Measurements from ENCODE around the gene ATP10A. TPM values are rescaled to one million over a fixed set of nuclear protein-coding genes. Genes with fewer than 3 reads are reported as not detected.

ATP10A gene
- total and polyA plus RNA-seq, 9 of the 15 experiments (the other 6 are each of a cell fraction or from before 2014, with no cell fraction given): 0.09 TPM; not detected in 8

DNA sequence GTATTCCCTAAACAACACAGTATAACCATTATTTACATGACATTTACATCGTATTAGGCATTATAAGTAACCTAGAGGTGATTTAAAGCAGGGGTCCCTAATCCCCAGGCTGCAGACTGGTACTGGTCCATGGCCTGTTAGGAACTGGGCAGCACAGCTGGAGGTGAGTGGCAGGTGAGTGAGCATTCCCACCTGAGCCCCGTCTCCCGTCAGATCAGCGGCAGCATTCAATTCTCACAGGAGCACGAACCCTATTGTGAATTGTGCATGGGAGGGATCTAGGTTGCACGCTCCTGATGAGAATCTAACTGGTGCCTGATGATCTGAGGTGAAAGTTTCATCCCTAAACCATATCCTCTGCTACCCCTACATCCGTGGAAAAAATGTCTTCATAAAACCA lies 138.2 kb downstream of the ATP10A start:
- in situ Hi-C loops (cut with MboI): no loop called here

More for the DNA sequence above, 138.2 kb downstream of the ATP10A start:
- Histone ChIP-seq H3K9ac (ENCODE audit: insufficient read depth in 1 of 2, low read depth in 2 of 2, low read length in 2 of 2) (no peak overlapping the region), H3K9me1 (ENCODE audit: control insufficient read depth, insufficient read depth, low read length) (no peaks in the 10 kb centered on the region), H4K20me1 (replicated peaks; ENCODE audit: control insufficient read depth, insufficient read depth, low read length) (no peaks in the 10 kb centered on the region), H2AFZ (ENCODE audit: low read depth, low read length) (no peak overlapping the region), H3K27ac (ENCODE audit: extremely low read depth, low read depth, low read length) (no peak overlapping the region), H3K36me3 (ENCODE audit: control insufficient read depth, insufficient read depth, low read length) (no peaks in the 10 kb centered on the region), H3K4me2 (ENCODE audit: insufficient read depth, low read length) (no peak overlapping the region), H3K27me3 (ENCODE audit: control insufficient read depth in 2 of 2, insufficient read depth in 2 of 2, low read length in 2 of 2) (peaks cover 4 to 22% of the 10 kb centered on the region in 2 experiments; a peak in 4 of 5 replicates), H3K79me2 (ENCODE audit: control insufficient read depth, insufficient read depth, low read length) (no peaks in the 10 kb centered on the region), H3K4me1 (replicated peaks in 1 of 2; ENCODE audit: control insufficient read depth in 2 of 2, insufficient read depth in 2 of 2, low read length in 2 of 2) (no peaks in the 10 kb centered on the region), H3K9me3 (replicated peaks; ENCODE audit: control insufficient read depth, insufficient read depth, low read depth, low read length) (no peaks in the 10 kb centered on the region), H3K4me3 (no peak overlapping the region)
- ChIA-PET CTCF (ENCODE audit: low intra/inter-chr PET ratio) (no interaction called here), POLR2A (no interaction called here)
- intact Hi-C loops (cut with micrococcal nuclease): no loop called here
- no TSS peak for BruUV-seq (replicated peaks)
- no peak for ATAC-seq
- no peak for DNase-seq (ENCODE audit: extremely low read depth in 1 of 4, low spot score in 3 of 4)
- no peak for FAIRE-seq
- WGBS (ENCODE audit: insufficient coverage, low coverage, missing lambda C conversion rate): 0% methylated on average over 7 of the region's 7 CpGs
- no peak for TF ChIP-seq CHCHD3 (CRISPR knock-in tag; IDR thresholded peaks at IDR 0.05)
- TF ChIP-seq, protein P1, sequence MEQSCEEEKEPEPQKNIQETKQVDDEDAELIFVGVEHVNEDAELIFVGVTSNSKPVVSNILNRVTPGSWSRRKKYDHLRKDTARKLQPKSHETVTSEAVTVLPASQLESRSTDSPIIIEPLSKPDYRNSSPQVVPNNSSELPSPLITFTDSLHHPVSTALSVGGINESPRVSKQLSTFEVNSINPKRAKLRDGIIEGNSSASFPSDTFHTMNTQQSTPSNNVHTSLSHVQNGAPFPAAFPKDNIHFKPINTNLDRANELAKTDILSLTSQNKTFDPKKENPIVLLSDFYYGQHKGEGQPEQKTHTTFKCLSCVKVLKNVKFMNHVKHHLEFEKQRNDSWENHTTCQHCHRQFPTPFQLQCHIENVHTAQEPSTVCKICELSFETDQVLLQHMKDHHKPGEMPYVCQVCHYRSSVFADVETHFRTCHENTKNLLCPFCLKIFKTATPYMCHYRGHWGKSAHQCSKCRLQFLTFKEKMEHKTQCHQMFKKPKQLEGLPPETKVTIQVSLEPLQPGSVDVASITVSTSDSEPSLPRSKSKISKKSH (CRISPR knock-in tag; IDR thresholded peaks at IDR 0.05): no peak
- no peak for TF ChIP-seq RNF2 (IDR thresholded peaks at IDR 0.05)
- no peak for TF ChIP-seq CBX5 (IDR thresholded peaks at IDR 0.05; ENCODE audit: borderline replicate concordance, low read depth)
- no peak for TF ChIP-seq MTA2 (IDR thresholded peaks at IDR 0.05; ENCODE audit: low read depth)
- no peak for TF ChIP-seq MED1 (CRISPR knock-in tag; IDR thresholded peaks at IDR 0.05; ENCODE audit: borderline replicate concordance)
- TF ChIP-seq, protein P2, sequence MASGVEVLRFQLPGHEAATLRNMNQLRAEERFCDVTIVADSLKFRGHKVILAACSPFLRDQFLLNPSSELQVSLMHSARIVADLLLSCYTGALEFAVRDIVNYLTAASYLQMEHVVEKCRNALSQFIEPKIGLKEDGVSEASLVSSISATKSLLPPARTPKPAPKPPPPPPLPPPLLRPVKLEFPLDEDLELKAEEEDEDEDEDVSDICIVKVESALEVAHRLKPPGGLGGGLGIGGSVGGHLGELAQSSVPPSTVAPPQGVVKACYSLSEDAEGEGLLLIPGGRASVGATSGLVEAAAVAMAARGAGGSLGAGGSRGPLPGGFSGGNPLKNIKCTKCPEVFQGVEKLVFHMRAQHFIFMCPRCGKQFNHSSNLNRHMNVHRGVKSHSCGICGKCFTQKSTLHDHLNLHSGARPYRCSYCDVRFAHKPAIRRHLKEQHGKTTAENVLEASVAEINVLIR (CRISPR knock-in tag; IDR thresholded peaks at IDR 0.05): no peak
- TF ChIP-seq, protein P3, sequence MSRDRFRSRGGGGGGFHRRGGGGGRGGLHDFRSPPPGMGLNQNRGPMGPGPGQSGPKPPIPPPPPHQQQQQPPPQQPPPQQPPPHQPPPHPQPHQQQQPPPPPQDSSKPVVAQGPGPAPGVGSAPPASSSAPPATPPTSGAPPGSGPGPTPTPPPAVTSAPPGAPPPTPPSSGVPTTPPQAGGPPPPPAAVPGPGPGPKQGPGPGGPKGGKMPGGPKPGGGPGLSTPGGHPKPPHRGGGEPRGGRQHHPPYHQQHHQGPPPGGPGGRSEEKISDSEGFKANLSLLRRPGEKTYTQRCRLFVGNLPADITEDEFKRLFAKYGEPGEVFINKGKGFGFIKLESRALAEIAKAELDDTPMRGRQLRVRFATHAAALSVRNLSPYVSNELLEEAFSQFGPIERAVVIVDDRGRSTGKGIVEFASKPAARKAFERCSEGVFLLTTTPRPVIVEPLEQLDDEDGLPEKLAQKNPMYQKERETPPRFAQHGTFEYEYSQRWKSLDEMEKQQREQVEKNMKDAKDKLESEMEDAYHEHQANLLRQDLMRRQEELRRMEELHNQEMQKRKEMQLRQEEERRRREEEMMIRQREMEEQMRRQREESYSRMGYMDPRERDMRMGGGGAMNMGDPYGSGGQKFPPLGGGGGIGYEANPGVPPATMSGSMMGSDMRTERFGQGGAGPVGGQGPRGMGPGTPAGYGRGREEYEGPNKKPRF (IDR thresholded peaks at IDR 0.05; ENCODE audit: low read depth, low read length): no peak
- no peak for TF ChIP-seq KHSRP (IDR thresholded peaks at IDR 0.05)
- TF ChIP-seq, protein P4, sequence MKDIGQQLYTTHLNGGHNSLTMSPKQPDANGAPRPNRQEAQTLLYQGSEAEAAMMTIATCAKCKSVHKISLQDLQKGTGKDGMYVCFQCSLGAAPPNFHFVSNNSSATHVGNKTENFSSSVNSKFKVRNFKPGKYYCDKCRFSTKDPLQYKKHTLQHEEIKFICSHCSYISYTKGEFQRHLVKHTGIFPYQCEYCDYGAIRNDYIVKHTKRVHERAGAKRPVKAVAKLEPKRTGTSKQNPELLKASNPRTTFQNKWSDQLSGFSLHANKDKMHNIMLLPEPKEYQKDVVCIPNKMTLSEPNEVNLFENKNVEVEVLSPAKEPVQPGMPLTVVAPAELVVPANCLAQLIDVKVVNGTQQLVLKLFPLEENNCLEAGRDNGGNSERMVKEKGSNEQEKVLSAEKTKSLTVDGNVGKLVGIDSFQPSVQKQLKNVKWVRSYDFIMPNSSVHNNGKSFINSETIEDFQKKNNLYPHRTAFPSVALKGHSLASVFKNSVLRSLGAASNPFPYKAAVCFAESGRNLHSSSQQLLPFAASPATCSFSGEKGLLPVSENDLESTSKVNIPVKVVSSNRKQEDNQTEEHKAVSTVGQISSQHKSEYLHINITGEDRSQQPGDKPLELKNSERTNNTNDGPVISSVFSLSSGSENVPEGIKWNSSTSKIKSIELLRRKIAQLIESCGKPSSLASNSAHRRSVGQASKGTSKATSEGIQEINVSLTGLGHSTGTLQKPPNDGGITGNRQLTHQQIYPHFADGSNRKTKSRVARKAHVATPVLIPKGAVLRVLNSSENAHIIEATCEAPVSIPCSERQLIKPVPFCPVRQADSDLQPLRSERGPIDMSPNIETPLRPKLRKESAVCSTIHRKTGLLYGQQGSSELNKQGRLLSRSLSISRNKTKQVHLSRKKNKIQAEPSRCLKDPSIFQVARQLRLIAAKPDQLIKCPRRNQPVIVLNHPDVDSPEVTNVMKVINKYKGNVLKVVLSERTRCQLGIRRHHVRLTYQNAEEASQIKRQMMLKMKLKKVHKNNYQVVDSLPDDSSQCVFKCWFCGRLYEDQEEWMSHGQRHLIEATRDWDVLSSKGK (CRISPR knock-in tag; IDR thresholded peaks at IDR 0.05): no peak
- TF ChIP-seq KDM2B (CRISPR knock-in tag; IDR thresholded peaks at IDR 0.05): no peak
- no peak for TF ChIP-seq ZNF134 (CRISPR knock-in tag; conservative IDR thresholded peaks at IDR 0.05)
- TF ChIP-seq ZNF217 (CRISPR knock-in tag; IDR thresholded peaks at IDR 0.05): no peak
- no peak for TF ChIP-seq ZNF551 (CRISPR knock-in tag; IDR thresholded peaks at IDR 0.05)
- TF ChIP-seq SREBF1 (IDR thresholded peaks at IDR 0.05; ENCODE audit: borderline replicate concordance, low read depth, low read length): no peak
